ENCODE measurements around the gene DNAJA2.

Gene DNAJA2

DNA sequence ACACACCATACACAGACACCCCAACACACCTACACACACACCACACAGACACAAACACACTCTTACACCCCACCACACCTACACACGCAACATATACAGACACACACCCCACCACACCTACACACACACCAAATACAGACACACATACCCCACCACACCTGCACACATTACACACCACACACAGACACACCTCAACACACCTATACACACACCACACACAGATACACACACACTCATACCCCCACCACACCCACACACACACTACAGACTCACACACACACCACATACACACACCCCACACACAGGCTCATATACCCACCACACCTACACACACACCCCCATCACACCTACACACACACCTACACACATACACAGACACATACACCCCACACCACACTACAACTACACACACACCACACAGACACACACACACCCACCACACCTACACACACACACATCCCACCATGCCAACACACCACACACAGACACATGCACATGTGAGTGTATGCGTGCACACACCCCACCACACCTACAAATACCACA lies 57.9 kb downstream of the DNAJA2 start:
- TF ChIP-seq, protein P1, sequence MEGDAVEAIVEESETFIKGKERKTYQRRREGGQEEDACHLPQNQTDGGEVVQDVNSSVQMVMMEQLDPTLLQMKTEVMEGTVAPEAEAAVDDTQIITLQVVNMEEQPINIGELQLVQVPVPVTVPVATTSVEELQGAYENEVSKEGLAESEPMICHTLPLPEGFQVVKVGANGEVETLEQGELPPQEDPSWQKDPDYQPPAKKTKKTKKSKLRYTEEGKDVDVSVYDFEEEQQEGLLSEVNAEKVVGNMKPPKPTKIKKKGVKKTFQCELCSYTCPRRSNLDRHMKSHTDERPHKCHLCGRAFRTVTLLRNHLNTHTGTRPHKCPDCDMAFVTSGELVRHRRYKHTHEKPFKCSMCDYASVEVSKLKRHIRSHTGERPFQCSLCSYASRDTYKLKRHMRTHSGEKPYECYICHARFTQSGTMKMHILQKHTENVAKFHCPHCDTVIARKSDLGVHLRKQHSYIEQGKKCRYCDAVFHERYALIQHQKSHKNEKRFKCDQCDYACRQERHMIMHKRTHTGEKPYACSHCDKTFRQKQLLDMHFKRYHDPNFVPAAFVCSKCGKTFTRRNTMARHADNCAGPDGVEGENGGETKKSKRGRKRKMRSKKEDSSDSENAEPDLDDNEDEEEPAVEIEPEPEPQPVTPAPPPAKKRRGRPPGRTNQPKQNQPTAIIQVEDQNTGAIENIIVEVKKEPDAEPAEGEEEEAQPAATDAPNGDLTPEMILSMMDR (IDR thresholded peaks at IDR 0.05; ENCODE audit: control insufficient read depth, insufficient read depth, low read depth, low read length, missing control alignments): no peak
- DNase-seq (ENCODE audit: low read depth): no peak
- no peak overlapping the region for H3K4me3 ChIP-seq (ENCODE audit: control insufficient read depth, low read depth, low read length)

DNA sequence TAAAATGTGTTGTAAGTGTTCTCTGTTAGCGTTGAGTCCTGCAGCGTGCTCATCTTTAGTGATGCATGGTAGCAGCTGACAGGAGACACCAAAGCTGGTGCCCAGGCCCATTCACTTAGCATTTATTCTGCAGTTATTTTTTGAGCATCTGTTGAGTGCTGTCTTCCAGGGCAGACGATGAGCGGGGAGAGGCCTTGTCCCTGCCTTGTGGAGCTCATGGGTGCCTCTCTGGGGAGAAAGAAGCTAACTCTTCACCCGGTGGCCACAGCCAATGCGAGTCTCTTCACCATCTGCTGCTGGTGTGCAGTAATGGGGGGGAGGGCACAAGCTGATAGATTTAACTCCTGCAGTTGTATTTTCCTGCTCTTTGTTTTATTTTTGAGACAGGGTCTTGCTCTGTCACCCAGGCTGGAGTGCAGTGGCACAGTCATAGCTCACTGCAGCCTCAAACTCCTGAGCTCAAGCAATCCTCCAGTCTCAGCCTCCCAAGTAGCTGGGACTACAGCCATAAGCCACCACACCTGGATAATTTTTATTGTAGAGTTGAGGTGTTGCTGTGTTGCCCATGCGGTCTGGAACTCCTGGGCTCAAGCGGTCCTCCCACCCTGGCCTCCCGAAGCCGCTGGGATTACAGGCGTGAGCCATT lies 58.8 kb downstream of the DNAJA2 start:
- TF ChIP-seq, protein P1 (IDR thresholded peaks at IDR 0.05; ENCODE audit: control insufficient read depth, insufficient read depth, low read depth, low read length, missing control alignments): no peak
- no peak for DNase-seq (ENCODE audit: low read depth)
- no peak overlapping the region for H3K4me3 ChIP-seq (ENCODE audit: control insufficient read depth, low read depth, low read length)

DNA sequence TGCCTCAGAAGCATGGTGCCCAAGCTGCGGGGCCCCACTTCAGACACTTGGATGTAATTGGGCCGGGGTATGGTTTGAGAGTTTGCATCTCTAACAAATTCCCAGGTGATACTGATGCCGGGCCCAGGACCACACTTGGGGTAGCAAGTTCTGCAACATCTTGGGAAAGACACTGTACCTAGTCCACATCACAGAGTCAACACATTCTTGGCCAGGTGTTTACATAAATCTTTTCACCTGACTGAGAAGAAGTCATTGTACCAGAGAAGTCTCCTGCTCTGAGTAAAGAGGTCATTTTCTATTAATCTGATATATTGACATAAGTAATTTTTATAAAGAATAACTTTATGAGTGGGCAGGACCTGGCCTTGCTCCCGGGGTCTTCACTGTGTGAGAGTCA lies 61.8 kb downstream of the DNAJA2 start:
- no peak overlapping the region for H3K4me3 ChIP-seq (ENCODE audit: control insufficient read depth, low read depth, low read length)
- no peak for DNase-seq (ENCODE audit: low read depth)
- TF ChIP-seq, protein P1 (IDR thresholded peaks at IDR 0.05; ENCODE audit: control insufficient read depth, insufficient read depth, low read depth, low read length, missing control alignments): no peak

DNA sequence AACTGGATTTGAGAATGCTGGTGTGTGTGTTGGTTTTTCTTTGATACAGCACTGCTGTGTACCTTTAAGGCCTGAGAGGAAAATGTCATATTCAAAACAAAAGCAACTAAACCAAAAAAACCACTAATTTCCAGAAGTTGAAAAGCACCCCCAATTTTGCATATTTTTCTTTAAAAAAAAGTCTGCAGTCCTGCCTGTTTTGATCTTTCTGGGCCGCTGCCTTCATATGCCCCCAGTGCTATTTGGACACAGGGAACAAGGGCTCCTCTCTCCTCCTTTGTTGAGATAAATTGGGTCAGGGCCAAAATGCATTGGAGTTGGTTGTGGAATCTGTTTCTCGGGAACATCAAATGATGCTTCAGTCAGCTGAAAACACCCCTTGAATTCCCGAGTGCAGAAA lies 62.4 kb downstream of the DNAJA2 start:
- no peak overlapping the region for H3K4me3 ChIP-seq (ENCODE audit: control insufficient read depth, low read depth, low read length)
- no peak for DNase-seq (ENCODE audit: low read depth)
- TF ChIP-seq, protein P1 (IDR thresholded peaks at IDR 0.05; ENCODE audit: control insufficient read depth, insufficient read depth, low read depth, low read length, missing control alignments): no peak

DNA sequence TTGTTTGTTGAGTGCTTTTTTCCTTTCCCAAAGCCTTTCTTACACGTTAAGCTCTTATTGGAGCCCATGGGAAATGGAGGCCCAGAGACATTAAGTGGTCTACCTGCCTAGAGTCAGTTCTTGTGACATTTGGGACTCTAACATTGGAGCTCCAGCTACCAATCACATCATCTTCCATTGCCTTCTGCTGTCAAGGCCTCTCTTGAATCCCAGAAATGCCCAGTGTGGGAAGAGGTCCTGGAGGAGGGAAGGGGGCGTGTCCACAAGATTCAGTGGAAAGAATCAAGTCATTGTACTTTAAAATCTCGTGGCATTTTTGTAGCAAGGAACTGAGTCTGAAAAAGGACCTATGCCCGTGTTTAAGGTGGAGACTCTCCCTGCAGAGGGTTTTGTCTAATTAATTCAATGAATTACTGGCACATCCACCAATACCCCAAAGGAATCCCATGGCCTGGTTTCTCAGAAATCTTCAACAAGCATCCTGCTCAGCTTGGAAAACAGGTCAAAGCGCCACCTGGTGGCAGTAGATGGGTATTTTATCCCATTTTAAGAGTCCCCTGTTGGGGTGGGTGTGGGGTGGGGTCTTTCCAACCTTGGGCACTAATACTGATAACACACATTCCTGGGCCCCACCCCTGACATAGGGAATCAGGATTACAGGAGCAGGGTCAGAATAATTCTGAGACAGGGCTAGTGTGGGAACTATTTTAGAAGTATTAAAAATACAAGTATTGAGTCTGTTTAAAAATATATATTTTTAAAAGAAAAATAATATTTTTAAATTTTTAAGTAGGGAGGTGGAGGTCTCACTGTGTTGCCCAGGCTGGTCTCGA lies 64.7 kb downstream of the DNAJA2 start:
- H3K4me3 ChIP-seq (ENCODE audit: control insufficient read depth, low read depth, low read length): no peak overlapping the region
- peak; percentile 2 for DNase-seq (ENCODE audit: low read depth)
- TF ChIP-seq, protein P1 (IDR thresholded peaks at IDR 0.05; ENCODE audit: control insufficient read depth, insufficient read depth, low read depth, low read length, missing control alignments): peak; percentile 67

DNA sequence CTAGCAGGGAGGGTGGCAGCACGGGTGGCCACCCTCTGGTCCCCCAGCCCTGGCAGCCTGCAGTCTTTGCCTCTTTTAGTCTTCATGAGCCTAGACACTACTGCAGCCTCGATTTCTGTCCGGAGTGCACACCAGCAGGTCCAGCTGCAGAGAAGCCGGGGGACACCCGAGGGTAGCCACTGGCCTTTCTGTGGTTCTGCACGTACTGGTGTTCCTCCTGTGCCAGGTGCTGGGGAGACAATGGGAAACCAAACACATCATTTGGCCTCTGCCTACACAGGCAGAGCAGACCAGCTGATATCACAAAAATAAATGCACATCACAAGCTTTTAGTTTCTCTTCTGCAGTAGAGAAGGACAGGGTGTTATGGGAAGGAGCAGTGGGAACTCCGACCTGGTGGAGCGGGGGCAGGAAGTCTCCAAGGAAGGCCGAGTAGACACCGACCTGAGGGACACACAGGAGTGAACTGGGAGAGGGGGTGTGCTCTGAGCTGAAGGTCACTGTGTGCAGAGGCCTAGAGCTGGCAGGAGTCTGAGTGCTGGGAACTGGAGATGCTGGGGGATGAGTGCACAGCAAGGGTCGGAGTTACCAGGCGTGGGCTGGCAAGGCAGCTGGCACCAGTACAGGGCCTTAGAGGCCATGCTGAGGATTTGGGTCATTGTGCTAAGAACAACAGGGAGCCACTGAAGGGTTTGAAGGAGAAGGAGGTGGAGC lies 66.3 kb downstream of the DNAJA2 start:
- DNase-seq (ENCODE audit: low read depth): no peak
- no peak overlapping the region for H3K4me3 ChIP-seq (ENCODE audit: control insufficient read depth, low read depth, low read length)
- TF ChIP-seq, protein P1 (IDR thresholded peaks at IDR 0.05; ENCODE audit: control insufficient read depth, insufficient read depth, low read depth, low read length, missing control alignments): no peak

Data from AG09309 (cell line).